ENCODE measurements around the gene ABCB7.
"Not testable (repeated sequence)": the region's sequence is repeated elsewhere in the genome, so short reads cannot be mapped to it uniquely, and the experiment has no call there.

ABCB7 gene

GRCh38 chrX:75155827-75156525, at the start of gene ABCB7:
Gene ABCB7 (minus strand): TSS chrX:75156283. CDS start chrX:75156272, 11 bp downstream.
- DNase-seq (ENCODE audit: low read depth in 2 of 2): peak; percentile 16 to 25

- DNase-seq (ENCODE audit: low read depth in 2 of 2): not testable (repeated sequence)
These were observed 32.5 kb upstream of the ABCB7 start for GRCh38 chrX:75188415-75189206.

DNA sequence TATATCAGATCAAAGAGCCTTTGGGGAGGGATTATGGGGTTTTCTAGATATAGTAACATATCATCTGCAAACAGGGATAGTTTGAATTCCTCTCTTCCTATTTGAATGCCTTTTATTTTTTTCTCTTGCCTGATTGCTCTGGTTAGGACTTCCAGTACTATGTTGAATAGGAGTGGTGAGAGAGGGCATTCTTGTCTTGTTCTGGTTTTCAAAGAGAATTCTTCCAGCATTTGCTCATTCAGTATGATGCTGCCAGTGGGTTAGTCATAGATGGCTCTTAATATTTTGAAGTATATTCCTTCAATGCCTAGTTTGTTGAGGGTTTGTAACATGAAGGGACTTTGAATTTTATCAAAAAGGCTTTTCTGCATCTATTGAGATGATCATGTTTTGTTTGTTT, 25.6 kb upstream of the ABCB7 start:
- no peak for DNase-seq (ENCODE audit: low read depth in 2 of 2)

GRCh38 chrX:75179536-75180293, 23.6 kb upstream of the ABCB7 start:
- DNase-seq (ENCODE audit: low read depth in 2 of 2): not testable (repeated sequence)

DNA sequence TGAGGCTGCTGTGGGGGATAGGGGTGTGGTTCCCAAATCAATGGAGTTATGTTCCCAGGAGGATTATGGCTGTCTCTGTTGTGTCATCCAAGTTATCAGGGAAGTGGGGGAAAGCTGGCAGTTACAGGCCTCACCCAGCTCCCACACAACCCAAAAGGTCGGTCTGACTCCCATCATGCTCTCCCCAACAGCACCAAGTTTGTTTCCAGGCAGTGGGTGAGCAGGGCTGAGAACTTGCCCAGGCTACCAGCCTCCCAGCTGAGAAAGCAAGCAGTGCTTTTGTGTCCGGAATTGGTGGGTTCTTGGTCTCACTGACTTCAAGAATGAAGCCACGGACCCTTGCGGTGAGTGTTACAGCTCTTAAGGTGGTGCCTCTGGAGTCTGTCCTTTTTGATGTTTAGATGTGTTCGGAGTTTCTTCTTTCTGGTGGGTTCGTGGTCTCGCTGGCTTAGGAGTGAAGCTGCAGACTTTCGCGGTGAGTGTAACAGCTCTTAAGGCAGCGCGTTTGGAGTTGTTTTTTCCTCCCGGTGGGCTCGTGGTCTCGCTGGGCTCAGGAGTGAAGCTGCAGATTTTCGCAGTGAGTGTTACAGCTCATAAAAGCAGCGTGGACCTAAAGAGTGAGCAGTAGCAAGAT, 16.3 kb upstream of the ABCB7 start:
- DNase-seq (ENCODE audit: low read depth in 2 of 2): not testable (repeated sequence)

GRCh38 chrX:75158054-75158453, 2.0 kb upstream of the ABCB7 start:
- DNase-seq (ENCODE audit: low read depth in 2 of 2): no peak

GRCh38 chrX:75156531-75156945, 455 bp upstream of the ABCB7 start:
- no peak for DNase-seq (ENCODE audit: low read depth in 2 of 2)

- no peak for DNase-seq (ENCODE audit: low read depth in 2 of 2)
These were observed 646 bp downstream of the ABCB7 start for GRCh38 chrX:75155447-75155826.

DNA sequence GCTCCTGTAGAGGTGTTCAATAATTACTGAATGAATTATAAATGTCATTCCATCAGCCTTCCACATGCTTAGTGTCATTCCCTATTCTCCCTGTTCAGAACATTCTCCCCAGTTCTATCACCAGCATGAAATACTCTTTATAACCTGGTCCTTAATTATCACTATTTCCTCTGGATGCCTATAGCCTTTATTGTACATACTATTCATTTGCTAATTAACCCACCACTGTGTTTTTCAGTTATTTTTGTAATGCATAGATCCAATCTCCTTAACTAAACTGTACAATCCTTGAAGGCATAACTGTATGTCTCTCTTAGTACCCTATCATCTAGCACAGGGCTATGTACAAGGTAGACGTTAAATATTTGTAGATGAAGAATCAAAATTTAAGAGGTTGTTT, 1.2 kb downstream of the ABCB7 start:
- DNase-seq (ENCODE audit: low read depth in 2 of 2): no peak

DNA sequence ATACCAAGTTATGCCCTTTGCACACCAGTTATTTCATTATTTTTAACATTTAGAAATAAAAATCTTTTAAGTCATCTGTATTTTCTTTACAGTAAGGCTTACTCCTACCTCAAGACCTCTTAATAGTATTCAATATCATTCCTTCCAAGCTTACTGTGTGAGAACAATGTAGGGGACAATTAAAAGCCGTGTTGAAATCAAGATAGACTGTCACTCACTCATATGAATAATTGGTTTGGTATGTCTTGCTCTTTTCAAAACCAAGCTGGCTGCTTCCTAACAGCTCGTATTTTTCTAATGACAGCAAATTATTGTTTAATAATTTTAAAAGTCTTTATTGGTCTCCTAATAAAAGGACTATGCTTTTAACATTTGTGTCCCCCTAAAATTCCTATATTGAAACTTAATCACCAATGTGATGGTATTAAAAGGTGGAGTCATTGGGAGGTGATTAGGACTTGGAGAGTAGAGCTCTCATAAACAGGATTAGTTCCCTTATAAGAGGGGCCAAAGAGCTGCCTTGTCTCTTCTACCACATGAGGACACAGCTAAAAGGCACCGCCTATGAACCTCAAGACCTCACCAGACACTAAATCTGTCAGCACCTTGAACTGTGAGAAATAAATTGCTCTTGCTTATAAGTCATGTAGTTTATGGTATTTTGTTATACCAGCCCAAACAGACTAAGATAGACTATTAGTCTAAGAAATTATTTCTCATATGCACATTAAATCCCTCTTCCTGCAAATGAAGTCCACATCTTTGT, 4.1 kb downstream of the ABCB7 start:
- DNase-seq (ENCODE audit: low read depth in 2 of 2): no peak

- DNase-seq (ENCODE audit: low read depth in 2 of 2): no peak
These were observed 6.4 kb downstream of the ABCB7 start for GRCh38 chrX:75149654-75150053.

GRCh38 chrX:75132672-75133071, 23.4 kb downstream of the ABCB7 start:
- no peak for DNase-seq (ENCODE audit: low read depth in 2 of 2)

GRCh38 chrX:75131973-75132627, 24.0 kb downstream of the ABCB7 start:
- no peak for DNase-seq (ENCODE audit: low read depth in 2 of 2)

GRCh38 chrX:75129069-75129468, 27.0 kb downstream of the ABCB7 start:
- DNase-seq (ENCODE audit: low read depth in 2 of 2): not testable (repeated sequence)

GRCh38 chrX:75118296-75118695, 37.8 kb downstream of the ABCB7 start:
- DNase-seq (ENCODE audit: low read depth in 2 of 2): no peak

GRCh38 chrX:75115707-75116413, 40.2 kb downstream of the ABCB7 start:
- DNase-seq (ENCODE audit: low read depth in 2 of 2): no peak

- no peak for DNase-seq (ENCODE audit: low read depth in 2 of 2)
These were observed 41.4 kb downstream of the ABCB7 start for GRCh38 chrX:75114638-75115037.

- DNase-seq (ENCODE audit: low read depth in 2 of 2): no peak
These were observed 42.4 kb downstream of the ABCB7 start for GRCh38 chrX:75113664-75114063.

DNA sequence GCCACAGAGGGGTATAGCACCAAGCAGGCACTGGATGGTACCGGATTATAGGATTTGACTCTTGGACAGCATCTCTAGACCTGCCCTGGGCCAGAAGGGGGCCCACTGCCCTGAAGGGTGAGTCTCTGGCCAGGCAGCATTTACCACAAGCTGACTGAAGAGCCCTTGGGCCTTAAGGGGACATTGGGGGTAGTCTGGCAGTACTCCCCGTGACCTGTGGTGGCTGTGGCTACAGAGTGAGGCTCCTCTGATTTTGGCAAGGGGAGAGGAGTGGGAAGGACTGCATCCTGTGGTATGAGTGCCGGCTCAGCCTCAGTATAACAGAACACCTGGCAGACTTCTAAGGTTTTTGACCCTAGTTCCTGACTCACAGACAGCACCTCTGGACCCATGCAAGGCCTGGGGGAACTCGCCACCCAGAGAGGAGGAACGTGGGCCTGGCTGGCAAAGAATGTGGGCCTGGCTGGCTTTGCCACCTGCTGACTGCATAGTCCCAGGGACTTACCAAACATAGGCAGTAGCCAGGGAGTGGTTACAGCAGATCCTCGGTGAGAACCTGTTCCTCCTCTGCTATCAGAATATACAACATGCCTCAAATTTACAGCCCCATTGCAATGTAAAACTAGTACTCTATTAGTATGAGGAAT, 48.1 kb downstream of the ABCB7 start:
- no peak for DNase-seq (ENCODE audit: low read depth in 2 of 2)

- DNase-seq (ENCODE audit: low read depth in 2 of 2): no peak
These were observed 49.3 kb downstream of the ABCB7 start for GRCh38 chrX:75106772-75107171.

Measured in stimulated activated CD8-positive, alpha-beta memory T cell treated with anti-CD3 and anti-CD28 coated beads, Interleukin-15, amount 100 ng/mL, for 4 hours (primary cell).